SIG-M5 treated with dmso at 0.1 percent for 504 hours (cell line): ENCODE results near the gene MDFIC.
A peak's percentile ranks its signal among the peaks of the same experiment; 100 is the strongest.

Experiments
- DNase-seq: peaks from one replicate; lab custom pipeline; 2025; ENCODE audit not compliant: unreplicated experiment; lab: John Stamatoyannopoulos, UW

Gene MDFIC

GRCh38 chr7:114925434-114925833, 3.5 kb downstream of the MDFIC start:
- DNase-seq: no peak

DNA sequence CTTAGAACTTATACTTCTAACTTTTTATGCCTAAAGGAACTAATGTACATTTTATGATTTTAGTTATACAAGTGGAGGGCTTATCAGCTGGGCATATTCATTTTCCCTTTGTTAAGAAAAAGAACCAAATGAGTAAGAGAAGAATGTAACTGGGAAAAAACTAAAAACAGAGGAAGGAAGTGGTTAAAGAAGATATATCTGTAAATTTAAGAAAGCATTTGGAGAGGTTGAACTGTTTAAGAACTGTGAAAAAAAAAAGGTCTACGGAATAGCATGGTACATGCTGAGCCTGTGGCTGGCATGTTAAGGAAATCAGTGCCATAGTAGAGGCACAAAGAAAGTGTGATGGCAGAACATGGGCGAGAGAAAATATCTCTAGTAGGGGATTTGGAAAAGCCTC, 6.2 kb downstream of the MDFIC start:
- no peak for DNase-seq

- no peak for DNase-seq
These were observed 7.7 kb downstream of the MDFIC start for GRCh38 chr7:114929570-114929969.

DNA sequence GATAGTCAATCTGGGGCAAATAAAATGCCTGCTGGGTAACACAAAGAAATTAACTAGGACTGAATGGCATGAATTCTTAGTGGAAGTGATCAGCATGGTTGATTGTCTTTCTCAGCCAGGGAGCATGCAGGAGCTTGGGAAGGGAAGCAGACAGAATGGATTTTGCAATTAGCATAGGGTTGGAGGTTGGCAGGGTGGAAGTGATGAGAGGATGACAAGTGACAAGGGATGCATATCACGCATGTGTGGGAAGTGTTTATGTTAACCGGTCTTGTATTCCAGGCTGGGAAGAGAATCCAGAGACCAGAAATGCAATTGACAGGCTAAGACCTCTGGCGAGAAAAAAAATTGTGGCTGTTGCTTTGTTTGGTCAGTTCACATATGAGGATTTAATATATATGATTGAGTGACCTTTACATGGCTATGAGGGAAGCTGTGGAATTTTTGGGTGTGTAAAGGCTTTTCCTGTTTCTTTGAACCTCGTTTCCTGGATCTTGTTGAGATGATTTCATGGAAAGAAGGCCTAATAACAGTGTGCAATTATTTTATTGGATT, 8.3 kb downstream of the MDFIC start:
- DNase-seq: no peak

GRCh38 chr7:114930829-114931655, 9.1 kb downstream of the MDFIC start:
- peak; percentile 54 for DNase-seq

GRCh38 chr7:114931656-114932011, 9.7 kb downstream of the MDFIC start:
- DNase-seq: no peak

DNA sequence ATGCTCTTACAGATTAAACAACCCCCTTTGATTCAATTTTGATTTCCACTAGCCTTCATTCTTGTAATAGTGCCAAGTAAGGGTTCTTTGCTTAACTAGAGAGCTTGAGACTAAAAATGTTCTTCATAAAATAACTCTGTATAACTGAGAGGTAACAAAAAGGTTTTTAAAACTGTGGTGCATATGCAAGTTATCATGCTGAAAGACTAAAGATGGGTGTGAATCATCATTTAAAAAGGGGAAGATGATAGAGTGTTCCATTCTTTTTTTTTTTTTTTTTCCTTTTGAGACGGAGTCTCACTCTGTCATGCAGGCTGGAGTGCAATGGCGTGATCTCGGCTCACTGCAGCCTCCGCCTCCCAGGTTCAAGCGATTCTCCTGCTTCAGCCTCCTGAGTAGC, 11.1 kb downstream of the MDFIC start:
- DNase-seq: peak; percentile 16

GRCh38 chr7:114933658-114934057, 11.8 kb downstream of the MDFIC start:
- DNase-seq: no peak

DNA sequence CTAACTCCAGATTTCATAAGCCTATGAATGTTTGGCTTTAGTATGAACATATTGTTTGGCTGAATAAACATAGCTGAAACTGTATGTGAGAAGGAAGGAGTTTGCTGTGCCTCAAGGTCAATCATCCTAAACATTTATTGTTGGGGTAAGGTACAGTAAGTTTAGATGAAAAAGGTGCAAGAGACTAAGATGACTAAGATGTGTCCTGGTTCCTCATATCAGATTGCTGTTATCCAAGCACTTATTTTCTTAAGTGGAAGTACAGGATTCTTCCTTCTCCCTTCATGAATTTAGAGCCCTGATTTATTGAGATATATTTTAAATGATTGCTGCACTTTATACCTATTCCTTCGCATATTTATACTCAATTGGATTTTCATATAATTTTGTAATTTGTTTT, 12.2 kb downstream of the MDFIC start:
- no peak for DNase-seq

DNA sequence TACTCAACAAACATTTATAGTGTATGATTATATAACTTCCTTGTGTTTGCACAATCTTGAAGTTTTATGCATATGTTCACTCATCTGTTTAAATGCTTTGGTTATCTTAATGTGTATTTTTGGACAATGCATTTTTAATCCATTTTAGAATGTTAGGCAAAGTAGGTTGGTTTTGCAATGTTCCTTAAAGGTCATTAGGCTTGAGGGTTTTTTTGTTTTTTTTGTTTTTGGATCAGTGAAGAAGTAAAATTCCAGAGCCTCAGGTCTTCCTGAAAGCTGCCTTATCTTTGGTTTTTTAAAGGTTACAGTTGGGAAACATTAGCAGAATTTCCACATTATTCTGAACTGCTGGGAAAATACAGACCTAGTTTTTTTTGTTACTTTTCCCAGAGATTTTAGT, 12.8 kb downstream of the MDFIC start:
- no peak for DNase-seq

DNA sequence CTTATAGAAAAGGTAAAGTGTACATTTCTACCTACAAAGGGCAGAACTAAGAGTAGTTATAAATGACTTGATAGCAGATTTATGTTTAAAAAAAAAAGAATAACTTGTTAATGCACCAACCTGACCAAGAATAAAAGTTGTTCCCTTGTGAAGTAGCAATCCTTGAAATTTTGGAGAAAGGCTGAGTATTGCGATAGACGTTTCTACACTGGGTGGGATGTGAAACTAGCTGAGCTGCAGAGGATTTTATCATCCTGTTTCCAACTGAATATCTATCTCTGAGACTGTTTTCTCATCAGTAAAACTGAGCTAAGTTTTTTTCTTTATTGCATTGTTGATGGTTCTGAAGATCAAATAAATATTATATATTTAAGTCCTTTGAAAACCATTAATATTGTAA, 14.6 kb downstream of the MDFIC start:
- peak; percentile 27 for DNase-seq

- DNase-seq: no peak
These were observed 15.6 kb downstream of the MDFIC start for GRCh38 chr7:114937446-114937845.

GRCh38 chr7:114938785-114939184, 16.9 kb downstream of the MDFIC start:
- DNase-seq: no peak

- DNase-seq: no peak
These were observed 17.7 kb downstream of the MDFIC start for GRCh38 chr7:114939484-114940097.

- no peak for DNase-seq
These were observed 18.3 kb downstream of the MDFIC start for GRCh38 chr7:114940220-114940619.

GRCh38 chr7:114941692-114942091, 19.8 kb downstream of the MDFIC start:
- no peak for DNase-seq

DNA sequence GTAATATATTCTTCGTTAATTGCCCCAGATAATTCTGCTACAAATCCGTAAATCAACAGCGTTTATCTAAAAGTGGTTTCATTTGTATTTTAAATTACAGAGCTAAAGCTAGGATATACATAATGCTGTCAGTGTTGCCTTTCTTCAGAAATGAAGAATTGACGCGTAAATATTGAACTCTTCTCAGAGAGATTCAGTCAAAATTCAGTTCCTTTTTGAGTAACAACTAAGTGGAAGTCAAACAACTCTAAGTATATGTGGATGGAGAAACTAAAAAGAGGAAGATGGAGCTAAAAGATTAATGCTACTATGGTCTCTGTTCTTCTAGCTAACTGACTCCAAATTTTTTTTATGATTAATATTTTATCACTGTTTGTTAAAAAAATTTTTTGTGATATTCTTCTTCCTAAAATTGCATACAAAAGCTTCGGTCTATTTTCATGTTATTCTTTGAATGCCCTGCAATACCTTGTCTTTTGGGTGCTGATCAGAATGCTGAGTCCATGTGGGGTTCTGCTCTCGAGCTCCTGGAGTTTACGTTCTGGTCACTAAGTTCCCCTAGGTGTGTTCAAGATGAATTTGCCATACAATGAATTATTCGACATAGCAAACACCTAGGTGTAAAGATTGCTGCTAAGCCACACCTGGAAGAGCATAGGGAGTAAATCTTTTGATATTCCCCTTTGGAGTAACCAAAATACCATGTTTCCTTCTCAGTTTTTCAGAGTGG, 20.7 kb downstream of the MDFIC start:
- peak; percentile 60 for DNase-seq

GRCh38 chr7:114943530-114943929, 21.6 kb downstream of the MDFIC start:
- DNase-seq: no peak

DNA sequence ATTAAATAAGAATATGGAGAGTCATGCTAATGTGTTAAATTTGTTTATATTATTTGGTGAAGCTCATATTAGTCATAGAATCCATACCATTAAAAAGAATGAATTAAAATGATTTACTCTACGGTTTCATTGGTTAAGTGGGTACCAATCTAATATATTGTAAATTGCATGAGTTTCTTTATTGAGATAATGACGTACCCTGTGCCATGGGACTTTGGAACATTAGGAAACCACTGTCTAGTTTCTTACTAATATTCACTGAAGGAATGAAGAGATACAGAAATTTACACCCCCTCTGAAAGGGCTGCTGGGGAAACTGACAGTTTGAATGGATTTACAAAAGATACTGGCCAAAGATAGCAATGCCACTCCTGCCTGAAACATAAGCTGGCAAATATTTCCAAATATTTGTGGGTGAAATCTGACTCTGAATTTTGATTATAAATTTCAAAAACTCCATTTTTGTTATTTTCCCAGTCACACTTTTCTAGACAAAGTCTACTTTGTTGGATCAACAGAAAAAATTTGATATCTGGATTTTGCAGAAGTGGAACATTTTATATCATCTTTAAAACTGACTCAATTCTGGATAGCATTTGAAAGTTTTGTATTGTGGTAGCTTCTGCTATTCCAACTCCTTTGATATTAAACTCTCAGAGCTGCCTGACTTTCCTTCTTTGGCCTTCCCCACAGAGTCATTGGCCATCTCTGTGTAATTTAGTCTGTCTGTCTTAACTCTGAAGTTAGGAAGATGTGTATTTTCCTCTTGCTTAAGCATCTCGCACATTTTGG, 22.3 kb downstream of the MDFIC start:
- no peak for DNase-seq

- DNase-seq: no peak
These were observed 23.1 kb downstream of the MDFIC start for GRCh38 chr7:114944745-114945625.
